Keratinocyte (primary cell): ENCODE data around the gene ZNF423.

Experiments used
- CTCF ChIP-seq, 3 experiments: IDR thresholded peaks in 1 of 3; conservative IDR thresholded peaks in 1 of 3; optimal IDR thresholded peaks in 1 of 3; 2 replicates in 2 of 3; 3 replicates in 1 of 3; pipeline versions ENCODE3 to v1.5.1; 2011; ENCODE audit warnings: low read length in 3 of 3, mild to moderate bottlenecking in 3 of 3, moderate library complexity in 2 of 3, control low read depth in 1 of 3, inconsistent platforms in 1 of 3; ENCODE audit not compliant: insufficient read depth in 2 of 3; ENCODE audit errors: extremely low read depth in 1 of 3
- EZH2 ChIP-seq: IDR thresholded peaks from one replicate; pipeline ENCODE4 v1.6.1; 2012; ENCODE audit warnings: inconsistent platforms, mild to moderate bottlenecking, low read length, moderate library complexity

DNA sequence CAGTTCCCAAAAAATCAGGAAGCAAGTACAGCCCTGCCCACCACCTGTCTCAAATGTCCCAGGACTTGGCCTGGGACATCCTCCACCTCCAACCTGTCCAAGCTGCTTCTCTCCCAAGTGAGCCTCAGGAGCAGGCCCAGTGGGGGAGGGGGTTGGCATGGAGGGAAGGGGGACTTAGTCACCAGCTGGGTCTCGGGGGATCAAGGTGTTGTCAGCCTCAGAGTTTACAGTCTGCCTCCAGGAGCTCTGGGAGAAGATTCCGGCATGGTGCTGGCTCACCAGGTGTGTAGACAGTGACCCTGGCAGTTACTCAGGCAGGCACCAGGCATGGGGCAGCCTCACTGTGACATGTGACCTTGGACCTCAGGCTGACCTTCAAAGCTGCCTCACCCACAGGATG is 19.7 kb downstream of the ZNF423 start:
- no peak for TF ChIP-seq CTCF (optimal IDR thresholded peaks at IDR 0.05 in 1 of 3, IDR thresholded peaks at IDR 0.05 in 1 of 3, conservative IDR thresholded peaks at IDR 0.05 in 1 of 3; ENCODE audit: extremely low read depth in 1 of 3, insufficient read depth in 2 of 3, low read length in 3 of 3)
- TF ChIP-seq EZH2: no peak
